Measurements from ENCODE around the gene HRAS.

Gene HRAS

DNA sequence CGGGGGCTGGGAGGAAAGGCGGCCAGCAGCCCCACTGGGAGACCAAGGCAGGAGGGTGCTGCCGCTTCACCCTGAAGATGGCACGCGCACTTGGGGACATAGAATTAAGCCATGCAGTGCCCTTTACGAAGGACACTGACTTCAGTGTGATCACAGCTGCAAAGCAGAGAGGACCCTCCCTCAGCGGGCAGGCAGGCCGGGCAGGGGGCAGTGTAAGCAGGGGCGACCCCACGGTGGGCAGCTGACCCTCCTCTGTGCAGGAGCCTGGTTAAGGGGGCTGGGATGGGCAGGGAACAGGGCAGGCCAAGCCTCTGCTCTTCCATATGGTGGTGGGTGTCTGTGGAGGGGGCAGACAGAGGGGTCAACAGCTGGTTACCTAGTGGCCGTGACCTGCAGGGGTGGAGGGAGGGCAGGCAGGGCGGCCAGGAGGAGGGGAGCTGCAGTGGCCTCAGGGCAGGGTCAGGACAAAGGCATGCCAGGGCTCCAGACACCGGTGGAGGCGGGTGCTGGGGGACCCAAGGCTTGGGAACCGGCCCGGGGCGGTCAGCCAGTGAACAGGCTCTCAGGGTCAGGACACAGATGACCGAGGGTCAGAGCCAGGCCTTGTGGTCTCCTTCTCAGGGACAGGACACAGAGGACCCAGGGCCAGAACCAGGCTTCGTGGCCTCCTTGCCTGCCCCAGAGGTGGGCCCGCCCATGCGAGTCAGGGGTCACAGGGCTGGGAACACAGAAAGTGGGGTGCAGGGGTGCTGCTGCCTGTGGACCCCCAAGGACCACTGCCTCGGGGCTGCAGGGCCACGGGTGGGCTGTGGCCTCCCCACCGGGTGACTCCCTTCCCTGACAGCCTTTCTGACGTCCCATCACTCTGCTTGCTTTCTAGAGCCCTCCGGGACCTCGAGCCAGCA is 18.0 kb upstream of the HRAS start:
- no peak for DNase-seq

DNA sequence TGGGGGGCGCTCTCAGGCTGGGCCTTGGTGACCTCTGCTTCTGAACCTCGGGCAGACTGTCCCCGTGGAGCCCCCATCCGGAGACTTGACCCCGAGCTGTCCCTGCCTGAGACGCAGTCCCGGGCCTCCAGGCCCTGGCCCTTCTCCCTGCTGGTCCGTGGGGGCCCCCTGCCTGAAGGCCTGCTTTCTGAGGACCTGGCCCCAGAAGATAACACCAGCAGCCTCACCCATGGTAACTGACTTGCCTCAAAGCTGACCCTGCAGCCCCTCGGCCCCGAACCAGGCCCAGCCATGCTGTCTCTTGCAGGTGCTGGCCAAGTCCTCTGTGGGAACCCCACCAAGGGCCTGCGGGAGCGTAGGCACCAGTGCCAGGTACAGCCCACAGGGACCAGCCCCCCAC is 16.2 kb upstream of the HRAS start:
- no peak for DNase-seq

DNA sequence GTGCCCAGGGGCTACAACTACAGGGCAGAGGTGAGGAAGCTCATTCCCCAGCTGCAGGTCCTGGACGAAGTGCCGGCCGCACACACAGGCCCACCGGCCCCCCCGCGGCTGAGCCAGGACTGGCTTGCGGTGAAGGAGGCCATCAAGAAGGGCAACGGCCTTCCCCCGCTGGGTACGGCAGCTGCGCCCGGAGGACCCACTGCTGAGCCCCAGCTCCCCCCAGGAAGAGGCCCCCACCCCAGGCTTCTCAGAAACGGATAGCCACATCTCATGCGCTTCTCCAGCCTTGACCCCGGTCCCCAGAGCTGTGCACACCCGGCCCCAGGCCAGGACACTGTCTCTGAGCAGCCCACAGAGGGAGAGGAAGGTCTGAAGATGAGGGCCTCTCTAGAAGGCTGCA is 15.8 kb upstream of the HRAS start:
- DNase-seq, result no peak

DNA sequence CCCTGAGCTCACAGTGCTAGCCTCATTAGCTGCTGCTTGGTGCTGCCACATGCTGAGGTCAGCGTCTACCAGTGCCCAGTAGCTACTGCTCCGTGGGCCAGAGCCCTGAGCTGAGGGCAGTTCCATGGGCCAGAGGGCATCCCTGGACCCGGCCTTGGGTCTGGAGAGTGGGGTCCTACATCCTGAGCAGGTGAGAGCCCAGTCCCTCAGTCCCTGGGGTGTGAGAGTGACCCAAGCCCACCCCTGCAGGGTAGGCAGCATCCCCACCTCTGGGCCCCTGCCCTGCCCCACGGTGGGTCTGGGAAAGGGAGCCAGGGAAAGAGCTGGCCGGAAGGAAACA is 15.3 kb upstream of the HRAS start:
- DNase-seq, result no peak

DNA sequence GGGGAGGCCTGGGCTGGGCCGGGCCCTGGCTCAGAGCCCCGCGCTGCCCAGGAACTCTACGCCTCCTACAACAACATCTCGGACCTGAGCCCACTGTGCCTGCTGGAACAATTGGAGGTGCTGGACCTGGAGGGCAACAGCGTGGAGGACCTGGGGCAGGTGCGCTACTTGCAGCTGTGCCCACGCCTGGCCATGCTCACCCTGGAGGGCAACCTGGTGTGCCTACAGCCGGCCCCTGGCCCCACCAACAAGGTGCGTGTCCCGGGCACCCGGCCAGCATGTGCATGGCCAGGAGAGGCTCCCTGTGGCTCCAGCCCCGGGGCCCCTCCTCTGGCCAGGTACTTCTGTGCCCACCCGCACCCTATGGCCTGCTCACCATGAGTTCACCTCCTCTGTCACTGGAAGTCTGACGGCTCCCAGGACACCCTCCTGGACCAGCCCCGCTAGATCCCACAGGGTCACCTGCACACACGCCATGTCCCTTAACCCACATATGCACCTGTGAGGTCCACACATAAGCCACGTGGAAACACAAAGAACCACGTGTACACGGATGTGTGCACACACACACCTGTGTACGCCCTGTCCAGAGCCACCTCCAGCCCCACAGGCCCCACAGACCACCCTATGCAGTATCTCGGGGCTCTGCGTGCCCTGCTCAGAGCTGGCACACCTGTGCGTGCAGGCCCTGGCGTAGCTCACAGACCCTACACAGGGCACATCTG is 14.8 kb upstream of the HRAS start:
- no peak for DNase-seq

DNA sequence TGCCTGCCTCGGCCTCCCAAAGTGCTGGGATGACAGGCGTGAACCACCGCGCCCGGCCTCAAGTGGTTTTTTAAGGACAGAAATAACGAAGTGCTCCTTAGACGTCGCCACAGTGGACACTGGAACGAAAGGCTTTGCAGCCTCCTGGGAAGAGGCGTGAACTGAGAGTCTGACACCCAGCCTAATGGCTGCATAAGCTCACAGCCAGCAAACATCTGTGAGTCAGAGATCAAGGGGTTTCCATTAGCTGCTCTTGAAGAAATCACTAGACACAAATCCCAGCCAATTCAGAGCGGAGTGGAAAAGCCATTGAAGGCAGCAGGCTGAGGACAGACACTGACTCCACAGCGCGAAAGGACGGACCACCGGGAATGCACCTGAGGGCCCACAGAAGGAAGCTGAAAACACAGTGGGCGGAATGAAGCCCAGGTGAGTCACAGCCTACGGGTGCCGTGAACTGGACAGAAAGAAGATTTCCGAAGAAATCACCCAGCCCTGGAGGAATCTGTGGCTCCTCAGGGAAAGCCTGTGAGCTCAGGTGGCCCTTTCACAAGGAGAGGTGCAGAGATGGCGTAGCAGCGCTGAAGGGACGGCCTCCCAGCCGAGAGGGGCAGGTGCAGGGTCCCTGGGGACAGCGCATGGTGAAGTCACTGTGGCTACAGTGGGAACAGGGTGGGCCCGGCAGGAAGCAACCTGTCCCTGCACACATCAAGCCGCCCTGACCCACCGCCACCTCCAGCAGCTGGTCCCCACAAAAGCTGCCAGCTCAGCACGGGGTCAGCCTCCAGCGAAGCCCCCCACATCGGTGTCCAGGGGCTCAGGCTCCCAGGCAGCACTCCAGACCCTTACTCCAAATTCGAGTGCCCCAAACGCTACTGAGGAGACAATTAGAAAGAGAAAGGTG is 13.6 kb upstream of the HRAS start:
- DNase-seq, result no peak

DNA sequence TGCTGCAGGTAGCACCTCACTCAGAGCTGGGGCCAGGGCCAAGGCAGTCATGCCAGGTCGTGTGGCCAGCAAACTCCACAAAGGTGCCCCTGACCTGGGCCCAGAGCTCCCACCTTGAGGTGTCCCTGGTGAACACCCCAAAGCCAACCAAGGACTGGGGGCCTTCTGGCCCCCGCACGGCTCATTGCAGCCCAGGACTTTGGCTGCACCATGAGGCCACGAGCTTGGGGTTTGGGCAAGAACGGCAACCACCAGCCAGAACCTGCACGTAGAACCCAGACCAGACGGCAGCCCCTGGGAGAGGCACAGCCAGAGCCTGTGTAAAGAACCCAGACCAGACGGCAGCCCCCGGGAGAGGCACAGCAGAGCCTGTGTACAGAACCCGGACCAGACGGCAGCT is 9.8 kb upstream of the HRAS start:
- no peak for DNase-seq

DNA sequence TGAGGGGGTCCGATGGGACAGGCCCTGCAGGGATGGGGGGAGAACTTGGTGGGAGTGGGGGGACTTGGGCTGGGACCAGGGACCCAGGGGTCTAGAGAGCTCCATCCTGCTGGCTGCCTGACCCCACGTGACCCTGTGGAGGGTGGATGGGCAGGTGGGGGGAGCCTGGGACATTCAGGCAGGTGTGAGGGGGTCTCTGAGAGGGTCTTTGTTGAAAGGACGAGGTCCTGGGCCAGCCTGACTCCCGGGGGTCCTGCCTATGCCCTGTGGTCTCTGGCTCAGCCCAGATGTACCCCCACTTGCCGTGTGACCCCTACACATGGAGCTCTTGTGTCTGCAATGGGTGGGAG is 9.4 kb upstream of the HRAS start:
- DNase-seq, result no peak

DNA sequence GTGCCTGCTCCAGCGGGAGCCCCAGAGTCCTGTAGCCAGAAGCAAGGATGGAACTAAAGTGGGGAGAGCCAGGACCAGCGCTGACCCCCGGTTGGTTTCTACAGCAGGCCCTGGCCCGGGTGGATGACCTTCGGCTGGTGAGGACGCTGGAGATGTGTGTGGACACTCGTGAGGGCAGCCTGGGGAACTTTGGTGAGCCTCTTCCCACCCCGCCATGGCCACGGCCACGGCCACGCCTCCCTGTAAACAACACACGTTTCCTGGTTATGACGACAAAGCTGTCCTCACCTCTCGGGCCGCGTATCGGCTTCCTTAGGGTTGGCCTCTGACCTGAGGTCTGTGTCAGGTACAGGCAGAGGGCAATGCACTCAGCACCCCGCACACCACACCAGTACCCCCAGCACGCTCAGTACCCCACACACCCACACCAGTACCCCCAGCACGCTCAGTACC is 6.1 kb upstream of the HRAS start:
- DNase-seq, result no peak

DNA sequence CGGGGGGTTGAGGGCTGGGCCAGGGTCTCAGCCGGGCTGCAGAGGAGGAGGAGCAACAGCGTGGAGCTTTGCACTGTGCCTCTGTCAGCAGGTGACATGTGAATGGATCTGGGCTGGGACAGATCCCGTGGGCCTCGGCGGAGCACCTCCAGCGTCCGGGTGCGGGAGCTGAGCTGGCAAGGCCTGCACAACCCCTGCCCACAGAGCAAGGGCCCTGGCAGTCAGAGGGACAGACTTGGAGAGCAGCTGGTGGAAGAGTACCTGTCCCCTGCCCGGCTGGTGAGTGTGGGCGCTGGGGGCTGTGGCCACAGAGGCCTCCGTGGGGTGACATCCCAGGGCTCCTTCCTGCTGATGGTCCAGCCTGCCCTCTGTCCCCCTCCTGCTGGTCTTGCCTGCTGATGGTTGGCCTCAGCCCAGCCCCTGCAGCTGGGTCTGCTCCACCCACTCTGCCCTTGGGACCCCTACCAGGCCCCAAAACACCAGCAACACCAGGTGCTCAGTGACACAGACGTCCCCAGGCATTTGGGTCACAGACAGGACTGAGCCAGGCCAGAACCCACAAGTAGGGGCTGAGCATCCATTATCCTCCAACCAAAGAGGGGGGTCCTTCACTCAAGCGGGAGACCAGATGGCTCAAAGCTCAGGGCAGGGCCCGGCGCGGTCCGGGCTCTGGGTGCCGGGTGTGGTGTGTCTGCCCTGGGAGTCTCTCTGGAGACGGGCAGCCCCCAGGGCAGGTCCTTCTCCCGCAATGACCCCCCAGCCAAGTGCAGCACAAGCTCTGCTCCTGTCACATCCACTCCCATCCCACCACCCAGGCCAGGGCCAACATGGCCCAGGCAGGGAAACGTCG is 5.4 kb upstream of the HRAS start:
- no peak for DNase-seq

DNA sequence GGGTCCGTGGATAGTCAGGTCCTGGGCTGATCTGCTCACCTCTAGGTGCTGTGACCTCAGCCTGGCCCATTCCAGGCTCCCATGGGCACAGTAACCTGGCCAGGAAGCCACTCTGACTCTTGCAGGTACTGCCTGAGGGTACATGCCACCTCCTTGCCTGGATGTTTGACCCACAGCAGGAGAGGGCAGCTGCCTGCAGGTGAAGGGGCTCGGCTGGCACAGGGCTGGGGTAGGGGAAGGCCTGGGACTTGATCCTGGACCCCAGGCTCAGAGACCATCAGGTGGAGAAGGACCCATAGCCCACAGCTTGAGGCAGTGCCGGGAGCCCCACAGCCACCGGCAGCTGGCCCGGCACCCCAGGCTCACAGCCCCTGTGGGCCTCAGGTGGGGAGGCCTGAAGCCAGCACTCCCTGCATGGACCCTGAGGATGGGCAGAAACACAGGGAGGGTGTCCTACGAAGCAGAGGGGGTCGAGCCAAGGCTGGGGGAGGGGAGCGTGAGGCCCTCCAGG is 4.7 kb upstream of the HRAS start:
- no peak for DNase-seq

DNA sequence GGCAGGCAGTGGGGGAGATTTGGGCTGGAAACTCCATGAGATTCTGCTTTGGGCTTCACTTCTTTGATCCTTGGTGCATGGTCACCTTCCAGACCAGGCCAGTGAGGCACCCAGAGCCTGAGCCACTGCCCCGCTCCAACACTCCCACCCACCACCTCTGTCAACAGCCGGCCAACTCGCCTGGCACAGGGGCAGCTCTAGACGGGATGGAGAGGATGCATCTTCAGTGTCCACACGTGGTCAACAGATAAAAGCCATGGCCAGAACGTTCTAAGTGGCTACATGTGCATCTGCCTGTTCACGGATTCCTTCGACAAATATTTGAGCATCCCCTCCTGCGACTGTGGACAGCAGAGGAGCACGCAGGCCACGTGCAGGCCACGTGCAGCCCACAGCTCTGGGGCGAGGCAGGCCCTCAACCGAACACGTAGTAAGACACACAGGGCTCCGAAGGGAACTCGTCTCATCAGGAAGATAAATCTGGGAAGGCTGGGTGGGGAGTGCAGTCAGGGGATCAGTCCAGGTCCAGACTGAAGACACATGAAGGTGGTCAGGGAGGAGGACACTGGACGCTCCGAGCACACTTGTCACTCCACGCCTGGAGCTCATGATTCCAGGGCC is 3.2 kb upstream of the HRAS start:
- DNase-seq, result no peak

DNA sequence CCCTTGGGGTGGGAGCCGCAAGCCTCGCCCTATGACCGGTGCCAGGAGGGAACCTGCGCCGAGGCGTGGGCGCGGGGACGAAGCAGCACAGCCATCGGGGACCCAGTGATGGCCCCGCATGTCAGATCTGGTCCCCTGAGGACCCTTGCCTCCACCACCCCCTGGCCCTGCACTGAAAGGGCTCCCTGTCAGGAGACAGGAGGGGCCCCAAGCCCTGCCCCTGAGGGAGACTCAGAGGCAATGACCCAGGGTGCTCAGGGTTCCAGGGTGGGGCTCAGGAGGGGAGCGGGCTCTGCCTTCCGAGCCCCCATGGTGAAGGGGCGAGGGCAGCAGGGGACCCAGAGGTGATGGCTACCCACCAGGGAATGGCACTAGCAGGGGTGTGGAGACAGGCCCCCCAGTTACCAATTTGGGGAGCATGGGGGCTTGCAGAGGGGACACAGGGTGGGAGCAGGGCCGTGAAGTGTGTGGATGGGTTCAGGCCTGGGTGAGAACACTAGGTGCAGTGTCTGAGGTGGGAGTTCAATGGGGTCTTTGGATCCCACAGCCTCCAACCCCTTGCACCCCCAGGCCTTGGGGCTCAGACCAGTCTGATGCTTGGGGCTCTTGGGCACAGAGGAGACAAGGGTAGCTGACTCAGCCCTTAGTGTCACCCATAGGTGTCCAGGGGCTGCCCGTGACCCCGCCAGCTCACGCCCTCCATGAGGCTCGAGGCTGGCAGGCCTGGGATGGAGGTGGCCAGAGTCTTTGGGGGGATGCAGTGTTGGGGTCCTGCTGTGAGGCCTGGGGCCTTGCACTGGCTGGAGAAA is 2.5 kb upstream of the HRAS start:
- DNase-seq, result no peak

DNA sequence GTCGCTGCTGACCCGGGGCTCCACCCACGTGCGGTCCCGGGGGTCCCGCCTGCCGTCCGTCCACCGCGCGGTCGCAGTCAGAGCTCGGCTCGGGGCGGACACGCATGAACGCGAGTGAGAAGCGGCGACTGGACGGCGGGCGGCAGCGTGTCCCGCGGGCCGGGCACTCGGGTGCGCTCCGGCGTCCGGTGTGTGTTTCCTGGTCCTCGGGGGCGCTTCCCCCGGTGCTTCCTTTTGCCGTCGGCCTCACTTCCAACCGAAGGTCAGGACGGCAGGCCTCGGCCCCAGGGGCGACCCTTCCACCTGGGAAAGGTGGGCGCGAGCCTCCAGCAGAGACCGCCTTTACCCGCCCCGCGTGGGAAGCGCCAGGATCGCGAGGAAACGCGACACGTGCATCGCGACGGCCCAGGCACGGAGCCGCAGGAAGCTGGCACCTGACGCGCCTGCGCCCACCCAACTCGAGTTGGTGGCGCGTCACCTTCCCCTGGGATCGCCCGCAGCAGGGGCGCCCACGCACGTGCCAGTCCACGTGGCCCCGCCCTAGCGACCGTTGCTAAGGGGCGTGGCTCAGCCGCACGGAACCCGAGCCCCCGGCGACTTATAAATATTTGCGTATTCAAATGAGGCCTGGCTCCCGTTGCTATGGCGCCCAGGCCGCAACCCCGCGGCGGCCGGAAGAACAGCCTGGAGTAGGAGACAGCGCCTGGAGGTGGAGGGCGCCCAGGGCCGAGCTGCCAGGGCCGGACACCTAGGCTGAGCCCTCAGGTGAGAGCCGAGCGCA is 1.7 kb upstream of the HRAS start, which contains the start of gene LRRC56:
Gene LRRC56, plus strand, starts transcription at position 687 of the 781 bp plus-strand sequence. CDS start 3,158 bp downstream, outside the sequence.
- peak; percentile 90 to 92 for DNase-seq

DNA sequence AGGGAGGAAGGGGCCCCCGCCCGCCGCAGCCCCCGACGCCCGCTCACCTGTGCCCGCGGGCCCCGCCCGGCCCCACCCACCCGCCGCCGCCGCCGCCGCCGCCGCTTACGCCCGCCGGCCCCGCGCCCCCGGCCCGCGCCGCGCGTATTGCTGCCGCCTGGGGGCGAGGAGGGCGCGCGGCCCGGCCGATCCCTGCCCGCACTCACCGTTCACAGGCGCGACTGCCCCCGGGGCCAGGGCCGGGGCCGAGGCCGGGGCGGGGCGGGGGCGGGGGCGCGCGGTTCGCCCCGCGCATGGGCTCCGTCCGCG is 212 bp downstream of the HRAS start:
- DNase-seq, result no peak

DNA sequence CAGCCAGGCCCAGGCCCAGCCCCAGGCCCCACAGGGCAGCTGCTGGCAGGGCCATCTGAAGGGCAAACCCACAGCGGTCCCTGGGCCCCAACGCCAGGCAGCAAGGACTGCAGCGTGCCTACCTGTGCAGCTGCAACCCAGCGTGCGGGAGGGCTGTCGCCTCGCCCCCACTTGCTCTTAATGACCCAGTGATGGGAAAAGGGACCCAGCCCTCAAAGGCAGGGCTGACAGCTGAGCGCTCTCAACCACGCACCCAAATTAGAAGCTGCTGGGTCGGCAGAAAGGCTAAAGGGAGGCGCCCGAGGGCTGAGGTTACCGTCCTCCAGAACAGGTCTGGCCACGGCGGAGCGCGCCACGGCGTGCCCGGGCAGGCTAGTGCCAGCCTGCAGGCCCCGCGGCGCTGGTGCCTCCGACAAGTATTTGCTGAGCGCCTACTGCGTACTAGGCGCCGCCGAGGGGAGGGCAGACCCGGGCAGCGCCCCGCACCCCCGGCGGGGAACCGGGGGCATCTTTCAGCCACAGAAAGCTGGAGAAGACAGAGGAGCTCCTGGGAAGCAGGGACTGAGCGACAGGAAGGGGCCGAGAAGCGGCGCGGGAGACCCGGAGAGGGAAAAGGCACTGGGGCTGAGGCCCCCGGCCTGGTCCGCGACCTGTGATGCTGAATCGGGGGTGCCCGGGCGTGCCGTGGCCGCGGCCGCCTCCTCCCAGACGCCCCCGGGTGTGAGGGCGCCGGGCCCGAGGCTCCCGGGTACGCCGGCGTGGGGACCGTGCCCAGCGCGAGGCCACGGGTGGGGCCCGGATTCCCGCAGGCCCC is 773 bp downstream of the HRAS start:
- DNase-seq, result peak in 1 of 2 donors; percentile 33

DNA sequence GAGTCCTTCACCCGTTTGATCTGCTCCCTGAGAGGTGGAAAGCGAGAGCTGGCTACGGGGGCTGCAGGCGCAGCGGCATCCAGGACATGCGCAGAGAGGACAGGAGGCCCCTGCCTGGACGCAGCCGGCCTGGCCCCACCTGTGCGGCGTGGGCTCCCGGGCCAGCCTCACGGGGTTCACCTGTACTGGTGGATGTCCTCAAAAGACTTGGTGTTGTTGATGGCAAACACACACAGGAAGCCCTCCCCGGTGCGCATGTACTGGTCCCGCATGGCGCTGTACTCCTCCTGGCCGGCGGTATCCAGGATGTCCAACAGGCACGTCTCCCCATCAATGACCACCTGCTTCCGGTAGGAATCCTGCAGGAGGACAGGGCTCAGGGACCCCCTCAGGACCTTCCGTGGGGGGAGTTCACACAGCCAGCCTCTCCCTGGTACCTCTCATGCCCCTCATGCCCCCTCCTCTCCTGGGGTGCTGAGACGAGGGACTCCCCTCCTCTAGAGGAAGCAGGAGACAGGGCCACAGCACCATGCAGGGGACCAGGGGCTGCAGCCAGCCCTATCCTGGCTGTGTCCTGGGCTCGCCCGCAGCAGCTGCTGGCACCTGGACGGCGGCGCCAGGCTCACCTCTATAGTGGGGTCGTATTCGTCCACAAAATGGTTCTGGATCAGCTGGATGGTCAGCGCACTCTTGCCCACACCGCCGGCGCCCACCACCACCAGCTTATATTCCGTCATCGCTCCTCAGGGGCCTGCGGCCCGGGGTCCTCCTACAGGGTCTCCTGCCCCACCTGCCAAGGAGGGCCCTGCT is 1.6 kb downstream of the HRAS start:
- no peak for DNase-seq

DNA sequence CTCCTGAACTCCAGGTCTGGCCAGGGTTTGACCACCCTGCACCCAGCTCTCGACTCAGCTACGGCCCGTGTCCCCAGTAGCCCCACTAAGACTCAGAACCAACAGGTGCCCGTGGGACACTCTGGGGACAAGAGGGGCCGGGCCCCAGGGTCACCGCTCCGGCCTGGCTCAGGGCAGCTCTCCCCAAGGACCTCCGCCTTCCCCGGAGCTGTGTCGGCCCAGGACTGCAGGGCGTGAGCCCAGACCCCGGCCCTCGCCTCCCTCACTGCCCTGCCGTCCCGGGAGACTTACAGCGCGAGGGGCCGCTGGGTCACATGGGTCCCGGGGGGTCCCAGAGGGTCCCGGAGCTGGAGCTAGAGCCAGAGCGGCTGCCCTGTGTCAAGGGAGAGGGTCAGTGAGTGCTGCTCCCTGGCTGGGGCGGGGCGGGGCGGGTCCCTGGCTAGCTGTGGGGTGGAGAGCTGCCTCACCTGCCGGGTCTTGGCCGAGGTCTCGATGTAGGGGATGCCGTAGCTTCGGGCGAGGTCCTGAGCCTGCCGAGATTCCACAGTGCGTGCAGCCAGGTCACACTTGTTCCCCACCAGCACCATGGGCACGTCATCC is 2.3 kb downstream of the HRAS start:
- DNase-seq, result no peak

All from activated CD4-positive, alpha-beta T cell treated with anti-CD3 and anti-CD28 coated beads for 4 hours (primary cell).